H9 (cell line): ENCODE data around the gene IGDCC3. TPM values are rescaled to one million over a fixed set of nuclear protein-coding genes. Genes with fewer than 3 reads are reported as not detected.

Experiments used
- DNase-seq: peaks from one replicate; pipeline ENCODE4 v3.0.0-alpha.2; 2017
- H2AFZ ChIP-seq: one replicate; pipeline ENCODE4 v1.6.1; 2013; ENCODE audit warnings: mild to moderate bottlenecking, low read length, control low read depth, moderate library complexity
- H2AK5ac ChIP-seq: 2 replicates; pipeline ENCODE4 v1.6.1; 2013; ENCODE audit warnings: low read length, control low read depth, mixed read lengths; ENCODE audit not compliant: insufficient read length
- H2BK120ac ChIP-seq: one replicate; pipeline ENCODE4 v1.6.1; 2013; ENCODE audit warnings: low read depth, mild to moderate bottlenecking, low read length, control low read depth, inconsistent platforms; ENCODE audit not compliant: poor library complexity, severe bottlenecking
- H2BK12ac ChIP-seq: 2 replicates; pipeline ENCODE4 v1.6.1; 2013; ENCODE audit warnings: low read length, control low read depth, mixed read lengths, low read depth; ENCODE audit not compliant: insufficient read length
- H2BK15ac ChIP-seq: 2 replicates; pipeline ENCODE4 v1.6.1; 2013; ENCODE audit warnings: low read depth, low read length, control low read depth
- H2BK20ac ChIP-seq: one replicate; pipeline ENCODE4 v1.6.1; 2013; ENCODE audit warnings: low read depth, mild to moderate bottlenecking, low read length, control low read depth, inconsistent platforms; ENCODE audit not compliant: poor library complexity, severe bottlenecking
- H2BK5ac ChIP-seq: 2 replicates; pipeline ENCODE4 v1.6.1; 2013; ENCODE audit warnings: low read length, control low read depth, mixed read lengths; ENCODE audit not compliant: insufficient read length
- H3K14ac ChIP-seq: 2 replicates; pipeline ENCODE4 v1.6.1; 2013; ENCODE audit warnings: low read length, control low read depth; ENCODE audit not compliant: insufficient read depth
- H3K18ac ChIP-seq: 2 replicates; pipeline ENCODE4 v1.6.1; 2013; ENCODE audit warnings: low read depth, mild to moderate bottlenecking, mixed read lengths, low read length, control low read depth; ENCODE audit not compliant: insufficient read length
- H3K23ac ChIP-seq: 2 replicates; pipeline ENCODE4 v1.6.1; 2013; ENCODE audit warnings: low read length, control low read depth, mixed read lengths, low read depth; ENCODE audit not compliant: insufficient read length
- H3K23me2 ChIP-seq: 2 replicates; pipeline ENCODE4 v1.6.1; 2013; ENCODE audit warnings: low read depth, mild to moderate bottlenecking, mixed read lengths, low read length, control low read depth; ENCODE audit not compliant: insufficient read length, poor library complexity, severe bottlenecking
- H3K27ac ChIP-seq: 2 replicates; pipeline ENCODE4 v1.5.1; 2013; ENCODE audit warnings: low read length, control low read depth, mixed read lengths, low read depth; ENCODE audit not compliant: insufficient read length
- H3K27me3 ChIP-seq: 2 replicates; pipeline ENCODE4 v1.6.1; 2013; ENCODE audit warnings: low read length, control low read depth, inconsistent platforms; ENCODE audit not compliant: insufficient read depth
- H3K4ac ChIP-seq: 2 replicates; pipeline ENCODE4 v1.6.1; 2013; ENCODE audit warnings: low read depth, mild to moderate bottlenecking, control low read depth, inconsistent platforms, low read length, moderate library complexity
- H3K4me1 ChIP-seq: 2 replicates; pipeline ENCODE4 v1.6.1; 2013; ENCODE audit warnings: low read length, control low read depth, inconsistent platforms; ENCODE audit not compliant: insufficient read depth
- H3K4me2 ChIP-seq: 2 replicates; pipeline ENCODE4 v1.6.1; 2013; ENCODE audit warnings: low read length, control low read depth, mixed read lengths; ENCODE audit not compliant: insufficient read length, insufficient read depth
- H3K56ac ChIP-seq: 2 replicates; pipeline ENCODE4 v1.6.1; 2013; ENCODE audit warnings: low read depth, mild to moderate bottlenecking, mixed read lengths, low read length, control low read depth; ENCODE audit not compliant: insufficient read length
- H3K79me1 ChIP-seq: 2 replicates; pipeline ENCODE4 v1.6.1; 2013; ENCODE audit warnings: low read depth, mild to moderate bottlenecking, moderate library complexity, low read length, control low read depth, inconsistent platforms; ENCODE audit not compliant: insufficient read depth, poor library complexity, severe bottlenecking
- H3K79me2 ChIP-seq: 2 replicates; pipeline ENCODE4 v1.6.1; 2013; ENCODE audit warnings: low read length, control low read depth, inconsistent platforms; ENCODE audit not compliant: insufficient read depth
- H3K9ac ChIP-seq: 2 replicates; pipeline ENCODE4 v1.6.1; 2013; ENCODE audit warnings: low read length, control low read depth, mixed read lengths; ENCODE audit not compliant: insufficient read length; ENCODE audit errors: extremely low read depth
- H3K9me3 ChIP-seq: one replicate; pipeline ENCODE4 v1.6.1; 2013; ENCODE audit warnings: low read depth, low read length, inconsistent platforms; ENCODE audit not compliant: control insufficient read depth
- H3T11ph ChIP-seq: one replicate; pipeline ENCODE4 v1.6.1; 2013; ENCODE audit warnings: mild to moderate bottlenecking, low read length, control low read depth, inconsistent platforms
- H4K20me1 ChIP-seq: one replicate; pipeline ENCODE4 v1.6.1; 2013; ENCODE audit not compliant: control insufficient read depth, insufficient read length, insufficient read depth
- H4K5ac ChIP-seq: 2 replicates; pipeline ENCODE4 v1.6.1; 2013; ENCODE audit warnings: low read depth, mild to moderate bottlenecking, mixed read lengths, low read length, control low read depth; ENCODE audit not compliant: insufficient read length
- H4K8ac ChIP-seq: replicated peaks from 2 replicates; pipeline ENCODE4 v1.6.1; 2013; ENCODE audit warnings: low read length, control low read depth, mixed read lengths, low read depth; ENCODE audit not compliant: insufficient read length
- H4K91ac ChIP-seq: 2 replicates; pipeline ENCODE4 v1.6.1; 2013; ENCODE audit warnings: low read depth, mild to moderate bottlenecking, moderate library complexity, mixed read lengths, low read length, control low read depth; ENCODE audit not compliant: insufficient read length
- H3K27ac Mint-ChIP-seq, 3 experiments: 2 replicates in 2 of 3; 3 replicates in 1 of 3; pipeline ENCODE4 v1.8.0; 2020 to 2021; ENCODE audit warnings: mixed read lengths in 3 of 3, mild to moderate bottlenecking in 1 of 3, moderate library complexity in 1 of 3
- H3K27me3 Mint-ChIP-seq: 2 replicates; pipeline ENCODE4 v1.8.0; 2021; ENCODE audit warnings: low read depth, mild to moderate bottlenecking, moderate library complexity, mixed read lengths
- H3K36me3 Mint-ChIP-seq, 3 experiments: 2 replicates in 2 of 3; 3 replicates in 1 of 3; pipeline ENCODE4 v1.8.0; 2020 to 2021; ENCODE audit warnings: low read depth in 3 of 3, mixed read lengths in 3 of 3; ENCODE audit not compliant: insufficient read depth in 1 of 3
- H3K4me1 Mint-ChIP-seq, 2 experiments: 2 replicates each; pipeline ENCODE4 v1.8.0; 2020; ENCODE audit warnings: mixed read lengths in 2 of 2
- H3K4me3 Mint-ChIP-seq, 2 experiments: 2 replicates in 1 of 2; 3 replicates in 1 of 2; pipeline ENCODE4 v1.8.0; 2020 to 2021; ENCODE audit warnings: mild to moderate bottlenecking in 2 of 2, mixed read lengths in 2 of 2, moderate library complexity in 1 of 2
- H3K9me3 Mint-ChIP-seq, 2 experiments: 2 replicates in 1 of 2; 3 replicates in 1 of 2; pipeline ENCODE4 v1.8.0; 2020; ENCODE audit warnings: mild to moderate bottlenecking in 2 of 2, mixed read lengths in 2 of 2, moderate library complexity in 1 of 2
- CTCF ChIP-seq: fragments of 200-600 bp; sonication (generic); conservative IDR thresholded peaks from 3 replicates; pipeline ENCODE4 v1.8.0; 2021; ENCODE audit warnings: antibody characterized with exemption, mild to moderate bottlenecking
- WGBS: extraction: QIAGEN DNeasy Blood & Tissue Kit; methylation state at CpG from one replicate; pipeline ENCODE4 v1.1.7; 2013; ENCODE audit warnings: missing lambda C conversion rate, low lambda C conversion rate, mixed read lengths; ENCODE audit not compliant: insufficient read length; ENCODE audit errors: extremely low coverage; 5-methylcytosine and 5-hydroxymethylcytosine counted together
- total RNA-seq: library from RNA; stranded (reverse); gene quantifications from 2 replicates; pipeline ENCODE4 v1.2.1, GENCODE V29; 2021

Gene IGDCC3
- total RNA-seq, 1 experiment from 2014 or later, result 18.9 TPM

- H3K27ac ChIP-seq, result no peak overlapping the region
- no peak overlapping the region for H2BK120ac ChIP-seq
- no peak overlapping the region for H2BK12ac ChIP-seq
- H2BK15ac ChIP-seq, result no peak overlapping the region
- no peaks in the 10 kb centered on the region for H3K27me3 ChIP-seq
- no peak overlapping the region for H2BK5ac ChIP-seq
- no CpG with 5 or more reads among the region's 6 CpGs for WGBS
- H3K23me2 ChIP-seq, result no peaks in the 10 kb centered on the region
- no peak overlapping the region for H3K23ac ChIP-seq
- no peaks in the 10 kb centered on the region for H3K79me1 ChIP-seq
- no peak overlapping the region for H4K8ac ChIP-seq
- no peaks in the 10 kb centered on the region; the same call in 1 of the 2 replicates for H3K79me2 ChIP-seq
- DNase-seq, result peak; percentile 72
- no peak overlapping the region for H3K14ac ChIP-seq
- H3K4ac ChIP-seq, result no peak overlapping the region
- Mint-ChIP-seq H3K9me3 (no peaks in the 10 kb centered on the region; a peak in 1 of 5 replicates), H3K27me3 (no peaks in the 10 kb centered on the region; the same call in 1 of the 2 replicates), H3K4me3 (no peak overlapping the region), H3K4me1 (peaks cover 33 to 45% of the 10 kb centered on the region in 2 experiments), H3K36me3 (peaks cover 12 to 16% (median 15%) of the 10 kb centered on the region in 3 experiments), H3K27ac (peak overlapping the region; percentile 59 to 84 (median 72); a peak in 3 of 7 replicates)
- H2AFZ ChIP-seq, result no peak overlapping the region
- no peak overlapping the region for H3T11ph ChIP-seq
- no peak overlapping the region for H2AK5ac ChIP-seq
- H2BK20ac ChIP-seq, result no peak overlapping the region
- H3K9ac ChIP-seq, result no peak overlapping the region
- H3K4me1 ChIP-seq, result peaks cover 3% of the 10 kb centered on the region; the same call in 1 of the 2 replicates
- TF ChIP-seq CTCF, result no peak
- no peak overlapping the region for H4K5ac ChIP-seq
- no peak overlapping the region for H3K56ac ChIP-seq
- H4K91ac ChIP-seq, result no peak overlapping the region
- H3K9me3 ChIP-seq, result no peaks in the 10 kb centered on the region
- no peaks in the 10 kb centered on the region for H4K20me1 ChIP-seq
- no peak overlapping the region for H3K18ac ChIP-seq
- H3K4me2 ChIP-seq, result no peak overlapping the region
Measured at GRCh38 chr15:65404186-65404872, 26.5 kb upstream of the IGDCC3 start.
